K562 (cell line): Measurements from ENCODE around the gene MAGI2. TPM values are rescaled to one million over a fixed set of nuclear protein-coding genes. Genes with fewer than 3 reads are reported as not detected.

Source experiments
- ATAC-seq: fragments of 200-7000 bp; cut with Tn5 transposase; 3 replicates; pipeline ENCODE4 v1.9.1; 2020; ENCODE audit warnings: moderate library complexity
- BruUV-seq: library from RNA; stranded (reverse); fragments of 400-500 nt; replicated peaks from 2 replicates; lab custom pipeline; 2021; lab: Mats Ljungman, UMichigan
- CTCF ChIA-PET: fragments of 300-600 bp; formaldehyde crosslinking; extraction: SDS; loops from one replicate; lab custom pipeline; 2021; ENCODE audit warnings: low intra/inter-chr PET ratio; lab: Yijun Ruan, JAX
- POLR2A ChIA-PET: fragments of 300-600, 350-650 bp; sonication (Branson Sonifier 250); formaldehyde crosslinking; extraction: SDS; loops from one replicate; lab custom pipeline; 2021; ENCODE audit warnings: antibody characterized with exemption, inconsistent platforms; lab: Yijun Ruan, JAX
- DNase-seq, 4 experiments: peaks; one replicate each; pipeline versions ENCODE4 v3.0.0 to v3.0.0-alpha.2; 2011 to 2018; ENCODE audit warnings: low spot score in 3 of 4, mixed read lengths in 3 of 4; ENCODE audit errors: extremely low read depth in 1 of 4
- FAIRE-seq: peaks from 2 replicates; lab custom pipeline; 2011; peaks lifted over from hg19 to GRCh38; lab: Jason Lieb, UNC
- H2AFZ ChIP-seq: 2 replicates; pipeline ENCODE4 v1.6.0; 2011; ENCODE audit warnings: low read depth, low read length, control low read depth, inconsistent platforms
- H3K27ac ChIP-seq: fragments of 200-600 bp; 3 replicates; pipeline ENCODE4 v1.8.0; 2011; ENCODE audit warnings: low read depth, mild to moderate bottlenecking, control low read depth, inconsistent platforms, low read length, moderate library complexity, mixed read lengths; ENCODE audit errors: extremely low read depth
- H3K27me3 ChIP-seq, 2 experiments: fragments of 300-600 bp in 1 of 2; 2 replicates in 1 of 2; 3 replicates in 1 of 2; pipeline versions ENCODE4 v1.6.0 to v1.8.0; 2011; ENCODE audit warnings: inconsistent platforms in 2 of 2, low read length in 2 of 2, mild to moderate bottlenecking in 1 of 2, mixed read lengths in 1 of 2, moderate library complexity in 1 of 2; ENCODE audit not compliant: control insufficient read depth in 2 of 2, insufficient read depth in 2 of 2
- H3K36me3 ChIP-seq: fragments of 300-600 bp; 3 replicates; pipeline ENCODE4 v1.8.0; 2011; ENCODE audit warnings: mild to moderate bottlenecking, low read length, inconsistent platforms; ENCODE audit not compliant: control insufficient read depth, insufficient read depth
- H3K4me1 ChIP-seq, 2 experiments: fragments of 200-600 bp in 1 of 2; replicated peaks in 1 of 2; 2 replicates in 1 of 2; 3 replicates in 1 of 2; pipeline versions ENCODE4 v1.5.1 to v1.8.0; 2011; ENCODE audit warnings: inconsistent platforms in 2 of 2, low read length in 2 of 2, mild to moderate bottlenecking in 1 of 2, mixed read lengths in 1 of 2, moderate library complexity in 1 of 2; ENCODE audit not compliant: control insufficient read depth in 2 of 2, insufficient read depth in 2 of 2
- H3K4me2 ChIP-seq: 2 replicates; pipeline ENCODE4 v1.6.1; 2011; ENCODE audit warnings: low read length, control low read depth, inconsistent platforms, mixed read lengths; ENCODE audit not compliant: insufficient read depth
- H3K4me3 ChIP-seq: fragments of 200-600 bp; sonication (generic), shearing (Covaris generic); 2 replicates; pipeline ENCODE4 v1.5.1; 2016; ENCODE audit warnings: control low read depth, inconsistent platforms
- H3K79me2 ChIP-seq: fragments of 200-600 bp; 3 replicates; pipeline ENCODE4 v1.8.0; 2011; ENCODE audit warnings: low read length, inconsistent platforms; ENCODE audit not compliant: control insufficient read depth, insufficient read depth
- H3K9ac ChIP-seq, 2 experiments: 2 replicates each; pipeline versions ENCODE4 v1.6.0 to v1.6.1; 2011; ENCODE audit warnings: low read depth in 2 of 2, low read length in 2 of 2, control low read depth in 1 of 2, inconsistent platforms in 1 of 2, mild to moderate bottlenecking in 1 of 2, mixed read lengths in 1 of 2; ENCODE audit not compliant: insufficient read depth in 1 of 2
- H3K9me1 ChIP-seq: one replicate; pipeline ENCODE4 v1.6.0; 2011; ENCODE audit warnings: inconsistent platforms, mild to moderate bottlenecking, low read length, moderate library complexity; ENCODE audit not compliant: control insufficient read depth, insufficient read depth
- H3K9me3 ChIP-seq: replicated peaks from 2 replicates; pipeline ENCODE4 v1.5.1; 2011; ENCODE audit warnings: low read depth, low read length, inconsistent platforms; ENCODE audit not compliant: control insufficient read depth, insufficient read depth
- H4K20me1 ChIP-seq: replicated peaks from 2 replicates; pipeline ENCODE4 v1.6.1; 2011; ENCODE audit warnings: low read length, inconsistent platforms, mixed read lengths; ENCODE audit not compliant: control insufficient read depth, insufficient read depth
- DPF2 ChIP-seq: fragments of 450-650 bp; IDR thresholded peaks from 2 replicates; pipeline ENCODE4 v1.6.1; 2016
- EP400 ChIP-seq: fragments of 450-650 bp; IDR thresholded peaks from 2 replicates; pipeline ENCODE4 v1.6.1; 2017; ENCODE audit warnings: antibody characterized with exemption, mild to moderate bottlenecking, moderate library complexity
- HNRNPK ChIP-seq: fragments of 200-400 bp; formaldehyde crosslinking; IDR thresholded peaks from one replicate; pipeline ENCODE4 v1.6.1; 2018; ENCODE audit warnings: mild to moderate bottlenecking, low read depth, low read length; ENCODE audit not compliant: poor library complexity, severe bottlenecking
- NFIX ChIP-seq: fragments of 250-450 bp; sonication (Bioruptor Pico); IDR thresholded peaks from 2 replicates; pipeline ENCODE4 v1.4.0; 2020; ENCODE audit warnings: low read depth, mild to moderate bottlenecking, moderate library complexity
- RBM14 ChIP-seq: fragments of 200-400 bp; formaldehyde crosslinking; IDR thresholded peaks from 2 replicates; pipeline ENCODE4 v1.6.1; 2018; ENCODE audit warnings: low read depth, mild to moderate bottlenecking, low read length, moderate library complexity, borderline replicate concordance; ENCODE audit not compliant: insufficient read depth
- STAG1 ChIP-seq: sonication (generic); formaldehyde crosslinking; IDR thresholded peaks from 2 replicates; pipeline ENCODE4 v1.5.0; 2020; ENCODE audit warnings: missing genetic modification reagents, borderline replicate concordance
- TRIM28 ChIP-seq: fragments of 450-650 bp; IDR thresholded peaks from 2 replicates; pipeline ENCODE4 v1.6.1; 2017
- ZBTB17 ChIP-seq: fragments of 450-650 bp; formaldehyde crosslinking; IDR thresholded peaks from 2 replicates; pipeline ENCODE4 v1.4.0; 2020; ENCODE audit warnings: mild to moderate bottlenecking
- ZFP1 ChIP-seq: fragments of 450-650 bp; formaldehyde crosslinking; IDR thresholded peaks from 2 replicates; pipeline ENCODE4 v1.4.0; 2020; ENCODE audit warnings: mild to moderate bottlenecking, mixed read lengths
- ZNF140 ChIP-seq: fragments of 250-450 bp; sonication (Bioruptor Pico); IDR thresholded peaks from 2 replicates; pipeline ENCODE4 v1.8.0; 2021; ENCODE audit warnings: moderate library complexity, mild to moderate bottlenecking, inconsistent platforms
- ZNF24 ChIP-seq: fragments of 450-650 bp; IDR thresholded peaks from 2 replicates; pipeline ENCODE4 v1.6.1; 2016
- ZNF384 ChIP-seq: IDR thresholded peaks from 2 replicates; pipeline ENCODE4 v1.6.1; 2012; ENCODE audit warnings: low read depth, low read length, improper control_type of control experiment
- ZNF583 ChIP-seq: fragments of 250-450 bp; sonication (Bioruptor Pico); IDR thresholded peaks from 2 replicates; pipeline ENCODE4 v1.4.0; 2020
- ZNF696 ChIP-seq: fragments of 250-450 bp; sonication (Bioruptor Pico); conservative IDR thresholded peaks from 2 replicates; pipeline ENCODE4 v1.4.0; 2020; ENCODE audit warnings: mild to moderate bottlenecking, moderate library complexity
- WGBS: fragments of 100-300 bp; shearing (Covaris generic); methylation state at CpG from one replicate; pipeline ENCODE4 v1.1.6; 2016; ENCODE audit warnings: low coverage, mixed read lengths; ENCODE audit not compliant: insufficient coverage; ENCODE audit errors: missing lambda C conversion rate; 5-methylcytosine and 5-hydroxymethylcytosine counted together
- in situ Hi-C: fragments of 300-500 bp; cut with MboI; formaldehyde crosslinking; loops from 4 replicates; pipeline ENCODE4 v1.15.0; 2018; ENCODE audit warnings: inconsistent platforms, mixed read lengths
- intact Hi-C: fragments of 100-400 bp; cut with micrococcal nuclease; formaldehyde crosslinking; loops from 2 replicates; pipeline ENCODE4 v1.14.2; 2022
- polyA plus RNA-seq, 8 experiments: library from polyadenylated mRNA; depleted of rRNA in 4 of 8; stranded (reverse) in 5 of 8; unstranded in 3 of 8; fragments of >200 nt; fragmentation: Nextera tagmentation in 2 of 8; fragmentation: Illumina TruSeq in 1 of 8; extraction: Ambion mirVana in 2 of 8; extraction: Trizol in 1 of 8; gene quantifications; 2 replicates each; pipeline versions ENCODE4 v1.2.1 to v1.2.3, GENCODE V29; 2011 to 2014; ENCODE audit warnings: inconsistent platforms in 1 of 8, missing spikeins in 1 of 8
- total RNA-seq, 7 experiments: library from RNA; depleted of rRNA in 6 of 7; stranded (reverse); fragments of >200 nt in 6 of 7; fragmentation: Illumina TruSeq in 2 of 7; extraction: Trizol in 2 of 7; gene quantifications; 2 replicates each; pipeline versions ENCODE4 v1.2.1 to v1.2.3, GENCODE V29; 2011 to 2021; ENCODE audit warnings: low replicate concordance in 1 of 7
- TF ChIP-seq, protein P1 (sequence below), 2 experiments: fragments of 450-650 bp; IDR thresholded peaks; 2 replicates each; pipeline ENCODE4 v1.6.1; 2018; ENCODE audit warnings: mild to moderate bottlenecking in 2 of 2, low read depth in 1 of 2; ENCODE audit not compliant: partially characterized antibody in 2 of 2

MAGI2 gene
- total and polyA plus RNA-seq, 9 of the 15 experiments (the other 6 are each of a cell fraction or from before 2014, with no cell fraction given) = 0.27 to 1.4 (median 0.70) TPM

GRCh38 chr7:77993838-77994237 is 1459.6 kb downstream of the MAGI2 start:
- ChIA-PET CTCF (no interaction called here), POLR2A (no interaction called here)
- H3K27ac ChIP-seq = no peak overlapping the region
- no peak overlapping the region for H2AFZ ChIP-seq
- no peaks in the 10 kb centered on the region for H3K36me3 ChIP-seq
- FAIRE-seq = no peak
- peaks cover 8 to 17% of the 10 kb centered on the region in 2 experiments; a peak in 4 of 5 replicates for H3K4me1 ChIP-seq
- H3K9me3 ChIP-seq = no peaks in the 10 kb centered on the region
- no peaks in the 10 kb centered on the region for H3K79me2 ChIP-seq
- DNase-seq = no peak
- no peak for TF ChIP-seq ZNF583 (CRISPR knock-in tag)
- no peak for TF ChIP-seq RBM14
- TF ChIP-seq NFIX (CRISPR knock-in tag) = no peak
- TF ChIP-seq TRIM28 = no peak
- no peak for TF ChIP-seq DPF2
- no peak for TF ChIP-seq ZFP1
- TF ChIP-seq ZBTB17 = no peak
- no peak for TF ChIP-seq ZNF24
- no peak for TF ChIP-seq STAG1 (CRISPR knock-in tag)
- TF ChIP-seq, protein P1, sequence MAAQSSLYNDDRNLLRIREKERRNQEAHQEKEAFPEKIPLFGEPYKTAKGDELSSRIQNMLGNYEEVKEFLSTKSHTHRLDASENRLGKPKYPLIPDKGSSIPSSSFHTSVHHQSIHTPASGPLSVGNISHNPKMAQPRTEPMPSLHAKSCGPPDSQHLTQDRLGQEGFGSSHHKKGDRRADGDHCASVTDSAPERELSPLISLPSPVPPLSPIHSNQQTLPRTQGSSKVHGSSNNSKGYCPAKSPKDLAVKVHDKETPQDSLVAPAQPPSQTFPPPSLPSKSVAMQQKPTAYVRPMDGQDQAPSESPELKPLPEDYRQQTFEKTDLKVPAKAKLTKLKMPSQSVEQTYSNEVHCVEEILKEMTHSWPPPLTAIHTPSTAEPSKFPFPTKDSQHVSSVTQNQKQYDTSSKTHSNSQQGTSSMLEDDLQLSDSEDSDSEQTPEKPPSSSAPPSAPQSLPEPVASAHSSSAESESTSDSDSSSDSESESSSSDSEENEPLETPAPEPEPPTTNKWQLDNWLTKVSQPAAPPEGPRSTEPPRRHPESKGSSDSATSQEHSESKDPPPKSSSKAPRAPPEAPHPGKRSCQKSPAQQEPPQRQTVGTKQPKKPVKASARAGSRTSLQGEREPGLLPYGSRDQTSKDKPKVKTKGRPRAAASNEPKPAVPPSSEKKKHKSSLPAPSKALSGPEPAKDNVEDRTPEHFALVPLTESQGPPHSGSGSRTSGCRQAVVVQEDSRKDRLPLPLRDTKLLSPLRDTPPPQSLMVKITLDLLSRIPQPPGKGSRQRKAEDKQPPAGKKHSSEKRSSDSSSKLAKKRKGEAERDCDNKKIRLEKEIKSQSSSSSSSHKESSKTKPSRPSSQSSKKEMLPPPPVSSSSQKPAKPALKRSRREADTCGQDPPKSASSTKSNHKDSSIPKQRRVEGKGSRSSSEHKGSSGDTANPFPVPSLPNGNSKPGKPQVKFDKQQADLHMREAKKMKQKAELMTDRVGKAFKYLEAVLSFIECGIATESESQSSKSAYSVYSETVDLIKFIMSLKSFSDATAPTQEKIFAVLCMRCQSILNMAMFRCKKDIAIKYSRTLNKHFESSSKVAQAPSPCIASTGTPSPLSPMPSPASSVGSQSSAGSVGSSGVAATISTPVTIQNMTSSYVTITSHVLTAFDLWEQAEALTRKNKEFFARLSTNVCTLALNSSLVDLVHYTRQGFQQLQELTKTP (IDR thresholded peaks at IDR 0.05; ENCODE audit: low read depth in 1 of 2, partially characterized antibody in 2 of 2) = no peak
- no peak for TF ChIP-seq ZNF696
- TF ChIP-seq EP400 = no peak
- TF ChIP-seq ZNF384 = no peak
- TF ChIP-seq HNRNPK = no peak
- TF ChIP-seq ZNF140 (CRISPR knock-in tag) = no peak
- no TSS peak for BruUV-seq
- in situ Hi-C loops = no loop called here
- no peaks in the 10 kb centered on the region for H3K27me3 ChIP-seq
- intact Hi-C loops = no loop called here
- 75% methylated on average over 3 of the region's 3 CpGs for WGBS
- no peaks in the 10 kb centered on the region for H4K20me1 ChIP-seq
- H3K4me3 ChIP-seq = no peak overlapping the region
- ATAC-seq = no peak
- H3K4me2 ChIP-seq = no peak overlapping the region
- no peaks in the 10 kb centered on the region for H3K9me1 ChIP-seq
- no peak overlapping the region for H3K9ac ChIP-seq
